GM21367 (cell line): ENCODE data around the gene CHST12.

ENCODE experiments used
- ATAC-seq: cut with Tn5 transposase; IDR thresholded peaks from one replicate; pipeline ENCODE4 v1.9.1; 2021; ENCODE audit not compliant: unreplicated experiment

Gene CHST12

DNA sequence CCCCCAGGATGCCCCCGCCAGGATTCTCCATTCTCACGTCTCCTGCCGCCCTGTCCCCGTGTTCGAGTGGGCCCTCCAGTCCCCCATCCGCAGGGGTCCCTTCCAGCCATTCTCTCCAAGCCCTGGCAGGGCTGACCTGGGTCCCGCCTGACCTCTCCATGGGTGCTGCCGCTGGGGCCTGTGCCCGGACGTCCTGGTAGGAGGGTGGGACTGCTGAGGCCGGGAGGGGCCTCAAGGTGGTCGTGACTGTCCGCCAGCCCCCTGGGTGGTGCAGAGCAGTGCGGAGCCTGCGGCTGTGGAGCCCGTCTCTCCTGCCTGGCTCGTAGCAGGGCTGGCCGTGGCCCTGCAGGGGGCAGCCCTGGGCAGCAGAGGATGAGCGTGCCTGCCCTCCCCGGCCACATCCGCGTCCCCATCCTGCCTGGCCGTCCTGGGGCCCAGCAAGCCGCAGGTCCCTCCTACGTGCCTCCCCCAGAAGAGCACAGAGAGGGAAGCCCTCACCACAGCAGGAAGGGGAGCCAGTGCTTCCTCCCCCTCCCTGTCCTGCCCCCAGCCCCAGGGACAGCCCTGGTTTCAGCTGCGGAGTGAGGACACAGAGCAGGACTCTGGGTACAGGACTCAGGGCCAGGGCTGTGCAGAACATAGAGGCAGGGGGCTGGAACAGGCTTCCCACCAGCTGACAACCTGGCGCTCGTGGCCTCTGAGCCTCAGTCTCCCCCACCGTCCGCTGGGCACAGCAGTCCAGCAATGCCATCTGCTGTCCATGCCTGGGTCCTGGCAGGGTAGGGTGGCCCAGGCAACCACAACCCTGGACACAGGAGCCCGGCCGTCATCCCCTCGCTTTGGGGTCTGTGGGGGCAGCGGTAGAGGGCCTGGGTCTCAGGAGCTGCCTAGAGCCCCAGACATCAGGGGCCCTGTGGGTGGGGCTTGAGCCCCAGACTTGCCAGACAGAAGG is 74.3 kb downstream of the CHST12 start:
- ATAC-seq = no peak

DNA sequence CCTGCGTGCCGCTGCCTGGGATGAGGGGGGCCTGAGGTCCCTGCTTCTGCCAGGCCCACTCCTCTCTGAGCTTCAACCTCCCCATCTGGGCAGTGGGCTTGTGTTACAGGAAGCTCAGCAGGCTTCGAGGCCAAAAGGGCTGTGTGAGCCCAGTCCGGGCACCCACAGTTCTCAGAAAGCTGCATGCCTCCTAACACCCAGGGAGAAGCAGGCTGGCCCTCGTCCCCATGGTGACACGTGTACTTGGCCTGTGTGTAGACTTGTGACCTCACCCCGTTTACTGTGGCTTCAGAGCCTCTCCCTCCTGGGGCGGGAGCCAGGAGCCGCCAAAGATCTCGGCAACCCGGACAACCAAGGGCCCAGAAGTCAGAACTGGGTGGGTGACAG is 75.0 kb downstream of the CHST12 start:
- no peak for ATAC-seq

DNA sequence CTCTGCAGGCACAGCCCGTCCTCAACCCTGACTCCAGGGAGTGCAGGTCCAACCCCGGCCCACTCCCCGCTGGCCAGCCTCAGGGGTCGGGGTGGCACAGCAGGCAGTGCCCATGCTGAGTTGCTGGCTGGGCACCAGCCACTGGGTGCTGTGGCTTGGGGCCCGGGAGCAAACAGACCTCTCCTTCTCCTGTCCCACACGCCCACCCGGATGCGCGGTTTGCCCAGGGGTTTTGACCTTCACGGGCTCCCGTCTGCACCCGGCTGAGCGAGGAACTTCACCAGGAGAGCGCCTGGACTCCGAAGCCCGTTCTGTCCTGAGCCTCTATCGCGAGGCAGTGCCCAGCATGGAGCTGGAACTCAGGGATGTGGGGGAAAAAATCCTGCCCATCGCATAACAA is 75.4 kb downstream of the CHST12 start:
- ATAC-seq = no peak

GRCh38 chr7:2479276-2480069 is 76.1 kb downstream of the CHST12 start:
- no peak for ATAC-seq

DNA sequence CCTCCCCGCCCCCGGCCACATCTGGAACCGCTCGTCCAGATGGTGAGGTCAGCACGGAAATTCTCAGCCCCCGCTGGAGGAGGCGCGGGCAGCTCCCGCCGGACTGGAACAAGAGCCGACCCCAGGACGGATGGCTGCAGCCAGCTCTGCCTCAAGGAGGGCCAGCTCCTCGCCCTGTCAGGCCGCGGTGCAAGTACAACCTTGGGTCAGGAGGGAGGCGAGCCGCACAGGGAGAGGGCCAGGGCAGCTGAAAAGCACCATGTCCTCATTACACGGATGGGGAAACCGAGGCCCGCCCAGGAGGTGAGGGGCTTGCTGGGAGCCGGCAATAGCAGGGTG is 76.6 kb downstream of the CHST12 start:
- ATAC-seq = no peak

- ATAC-seq = no peak
Measured at GRCh38 chr7:2481195-2481594, 77.8 kb downstream of the CHST12 start.

DNA sequence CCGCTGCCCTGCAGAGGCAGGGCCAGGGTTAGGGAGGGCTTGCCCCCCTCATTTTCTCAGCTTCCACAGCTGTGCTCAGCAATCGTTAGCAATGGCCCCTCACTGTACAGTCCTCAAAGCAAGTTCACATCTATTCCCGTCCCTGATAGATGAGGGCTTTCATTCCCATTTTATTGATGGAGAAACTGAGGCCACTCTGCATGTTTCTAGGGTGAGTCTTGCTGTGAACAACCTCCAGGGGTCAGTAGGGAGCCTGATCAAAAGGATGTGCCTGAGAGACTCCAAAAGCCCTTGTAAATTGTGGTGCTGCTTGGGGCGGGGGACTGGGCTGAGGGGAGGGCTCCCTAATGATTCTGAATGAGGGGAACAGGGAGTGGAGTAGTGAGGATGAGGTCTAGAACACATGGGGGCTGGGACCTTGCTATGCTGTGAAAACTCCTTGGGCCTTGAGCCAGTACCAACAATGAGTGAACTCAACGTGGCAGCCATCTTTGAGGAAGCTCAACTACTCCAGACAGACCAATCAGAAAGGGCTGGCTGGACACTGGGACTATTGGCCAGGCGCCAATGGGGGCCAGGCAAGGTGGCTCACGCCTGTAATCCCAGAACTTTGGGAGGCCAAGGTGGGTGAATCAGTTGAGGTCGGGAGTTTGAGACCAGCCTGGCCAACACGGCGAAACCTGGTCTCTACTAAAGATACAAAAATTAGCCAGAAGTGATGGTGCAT is 79.5 kb downstream of the CHST12 start:
- no peak for ATAC-seq

- ATAC-seq = no peak
Measured at GRCh38 chr7:2483494-2483893, 80.1 kb downstream of the CHST12 start.

- ATAC-seq = no peak
Measured at GRCh38 chr7:2484868-2485267, 81.5 kb downstream of the CHST12 start.

- ATAC-seq = no peak
Measured at GRCh38 chr7:2487586-2488271, 84.3 kb downstream of the CHST12 start.

DNA sequence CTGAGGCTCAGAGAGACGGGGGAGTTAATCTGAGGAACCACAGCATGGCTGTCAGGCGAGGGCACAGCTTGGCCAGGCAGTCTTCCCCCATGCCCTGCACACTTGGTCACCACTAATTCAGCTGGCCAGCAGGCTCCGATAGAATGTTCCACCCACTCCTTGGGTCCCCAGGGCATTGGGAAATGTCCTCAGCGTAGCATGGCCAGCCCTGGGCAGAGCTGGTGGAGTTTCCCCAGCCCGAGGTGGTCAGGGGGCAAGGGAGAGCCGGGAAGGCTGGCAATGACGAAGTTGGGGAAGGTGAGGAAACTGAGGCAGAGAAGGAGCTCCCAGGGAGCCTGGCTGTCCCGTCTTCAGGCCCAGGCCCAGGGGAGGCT is 84.8 kb downstream of the CHST12 start:
- ATAC-seq = no peak

DNA sequence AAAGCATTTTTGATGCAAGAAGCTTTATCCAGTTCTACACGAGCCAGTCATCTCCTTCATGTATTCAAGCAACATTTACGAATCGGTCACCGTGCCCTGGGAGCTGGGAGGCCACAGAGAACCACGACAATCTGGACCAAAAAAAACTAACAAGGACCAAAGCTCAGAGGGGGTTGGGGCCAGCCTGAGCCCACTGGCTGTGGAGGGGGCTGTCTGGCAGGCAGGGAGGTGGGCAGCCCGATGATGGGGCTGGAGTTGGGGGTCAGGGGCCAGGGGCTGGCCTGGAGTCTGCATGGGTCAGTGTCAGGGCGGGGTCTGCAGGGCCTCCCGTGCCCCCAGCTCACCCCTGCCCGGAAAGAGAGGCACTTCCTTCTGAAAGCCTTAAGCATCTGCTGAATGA is 85.3 kb downstream of the CHST12 start:
- no peak for ATAC-seq

DNA sequence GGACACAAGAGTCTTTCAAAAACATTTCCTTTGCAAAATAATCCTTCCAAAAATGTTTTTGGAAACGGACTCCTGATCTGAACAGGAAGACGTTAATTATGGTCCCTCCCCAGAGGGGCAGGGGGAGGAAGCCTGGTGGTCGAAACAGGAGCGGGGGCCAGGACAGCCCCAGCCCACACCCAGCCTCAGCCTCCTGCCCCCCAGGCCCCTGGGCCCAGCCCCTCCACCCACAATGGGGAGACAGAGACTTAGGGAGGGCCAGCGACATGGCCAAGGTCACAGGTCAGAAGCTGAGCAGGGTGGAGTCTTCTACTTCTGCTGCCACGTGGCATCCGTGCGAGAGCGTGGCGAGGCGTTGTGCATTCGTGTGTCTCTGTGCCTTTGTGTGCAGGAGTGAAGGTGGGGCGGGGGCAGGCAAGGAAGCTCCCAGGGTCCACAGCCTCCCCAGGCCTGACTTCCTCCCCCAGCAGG is 86.8 kb downstream of the CHST12 start:
- no peak for ATAC-seq

GRCh38 chr7:2492038-2492437 is 88.6 kb downstream of the CHST12 start:
- no peak for ATAC-seq

DNA sequence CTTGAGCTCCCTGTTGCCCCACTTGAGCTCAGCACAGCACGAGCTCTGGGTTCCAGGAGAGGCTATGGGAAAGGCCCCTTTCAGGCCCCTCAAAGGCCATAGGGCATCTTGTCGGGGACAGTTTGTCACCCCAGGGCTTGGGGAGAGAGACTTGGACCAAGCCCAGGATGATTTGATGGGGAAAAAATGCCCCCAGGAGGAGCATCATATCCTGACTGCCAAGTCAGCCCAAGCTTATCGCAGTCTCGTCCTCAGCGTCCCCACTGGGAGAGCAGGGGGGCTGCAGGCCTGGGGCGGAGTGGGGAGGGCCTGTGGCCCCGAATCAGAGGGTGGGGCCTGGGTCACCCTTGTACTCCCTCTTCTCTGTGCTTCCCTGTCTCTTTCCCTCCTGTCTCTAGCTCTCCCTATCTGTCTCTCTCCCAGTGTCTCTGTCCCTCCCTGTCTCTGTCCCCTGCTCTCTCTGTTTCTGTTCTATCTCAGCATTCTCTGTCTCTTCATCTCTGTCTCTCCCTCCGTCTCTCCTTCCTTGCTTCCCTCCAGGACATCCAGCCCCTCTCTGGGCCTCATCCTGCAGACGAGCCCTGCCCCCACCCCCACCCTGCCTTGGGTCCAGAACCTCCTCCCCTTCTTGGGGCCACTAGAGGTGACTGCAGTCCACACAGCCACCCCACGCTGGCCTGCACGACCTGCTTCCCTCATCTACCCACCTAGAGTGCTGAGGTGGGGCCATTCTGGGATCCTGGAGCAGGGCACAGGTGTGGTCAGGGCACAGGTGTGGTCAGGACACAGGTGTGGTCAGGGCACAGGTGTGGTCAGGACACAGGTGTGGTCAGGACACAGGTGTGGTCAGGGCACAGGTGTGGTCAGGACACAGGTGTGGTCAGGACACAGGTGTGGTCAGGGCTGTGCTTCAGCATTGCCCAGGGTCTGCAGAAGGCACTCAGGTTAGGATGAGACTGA is 90.1 kb downstream of the CHST12 start:
- ATAC-seq = no peak

GRCh38 chr7:2494191-2495130 is 91.0 kb downstream of the CHST12 start:
- ATAC-seq = no peak

DNA sequence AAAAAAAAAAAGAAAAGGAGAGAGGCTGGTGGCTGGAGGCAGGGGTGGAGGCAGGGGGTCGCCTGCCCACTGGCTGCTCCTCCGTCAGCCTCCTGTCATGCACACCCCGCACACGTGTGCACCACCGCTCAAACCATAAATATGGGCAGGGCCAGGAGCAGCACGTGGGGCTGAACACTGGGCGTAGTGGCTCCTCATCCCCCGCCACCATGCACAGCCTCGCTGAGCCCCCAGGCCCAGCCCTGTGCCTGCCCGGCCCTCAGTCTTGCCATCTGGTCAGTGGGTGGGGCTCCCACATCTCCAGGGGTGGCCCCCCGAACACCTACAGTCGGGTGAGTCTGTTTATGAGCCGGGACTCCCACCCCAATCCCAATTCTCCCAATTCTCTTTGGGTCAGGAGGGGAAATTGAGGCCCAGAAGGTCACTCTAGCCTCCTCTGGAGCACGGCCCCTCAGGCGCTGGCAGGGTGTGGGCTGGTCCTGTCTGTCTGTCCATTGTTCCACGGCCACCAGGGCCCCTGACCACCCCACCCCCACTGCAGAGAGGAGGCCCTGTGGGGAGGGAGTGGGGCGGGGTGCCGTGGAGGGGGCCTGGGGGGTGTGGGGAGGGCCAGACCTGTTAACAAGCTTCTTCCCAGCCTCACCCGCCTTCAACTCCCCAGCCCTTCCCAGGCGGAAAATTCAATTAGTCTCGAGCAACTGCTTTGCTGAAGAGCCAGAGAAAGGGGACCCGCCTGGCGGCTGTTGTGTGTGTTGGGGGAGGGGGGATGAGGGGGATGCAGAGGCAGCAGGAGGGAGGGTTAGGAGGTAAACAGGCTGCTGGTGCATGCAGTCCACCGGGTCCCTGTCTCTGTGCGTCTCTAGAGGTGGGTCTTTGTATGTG is 92.2 kb downstream of the CHST12 start:
- ATAC-seq = no peak

DNA sequence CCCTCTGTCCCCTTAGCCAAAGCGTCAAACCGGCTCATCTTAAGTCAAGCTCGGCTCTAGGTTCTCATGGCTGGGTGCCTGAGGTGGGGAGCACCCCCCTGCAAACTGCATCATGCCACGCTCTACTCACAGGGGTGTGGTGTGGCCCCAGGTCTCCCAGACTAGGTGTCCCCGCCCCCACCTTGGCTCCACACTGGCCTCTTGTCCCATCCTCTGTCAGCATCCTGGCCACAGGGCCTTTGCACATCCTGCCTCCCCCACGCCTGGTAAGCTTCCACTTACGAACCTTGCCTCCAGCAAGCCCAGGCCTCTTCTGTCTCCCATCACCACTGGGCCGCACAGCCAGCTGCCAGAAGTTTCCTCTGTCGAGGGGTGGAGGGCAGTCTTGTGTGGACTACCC is 93.0 kb downstream of the CHST12 start:
- ATAC-seq = no peak
